WTC11 (cell line): ENCODE data around the gene CA11. TPM values are rescaled to one million over a fixed set of nuclear protein-coding genes. Genes with fewer than 3 reads are reported as not detected.
A peak's percentile ranks its signal among the peaks of the same experiment; 100 is the strongest.

ENCODE experiments used
- ATAC-seq: fragments of 200-7000 bp; cut with Tn5 transposase; 2 replicates; pipeline ENCODE4 v1.10.0; 2021; ENCODE audit warnings: mild to moderate bottlenecking, moderate library complexity
- CTCF ChIA-PET: fragments of 300-600 bp; sonication (Branson Sonifier 250); formaldehyde crosslinking; loops from one replicate; lab custom pipeline; 2021; ENCODE audit warnings: antibody characterized with exemption; lab: Charles Lee
- POLR2A ChIA-PET: fragments of 350-600 bp; sonication (Branson Sonifier 250); formaldehyde crosslinking; loops from one replicate; lab custom pipeline; 2021; ENCODE audit warnings: antibody characterized with exemption; lab: Charles Lee
- DNase-seq: peaks from one replicate; pipeline ENCODE4 v3.0.0; 2021; ENCODE audit warnings: low spot score
- H3K27ac Mint-ChIP-seq: 2 replicates; pipeline ENCODE4 v1.8.0; 2021; ENCODE audit warnings: mixed read lengths
- H3K27me3 Mint-ChIP-seq: 2 replicates; pipeline ENCODE4 v1.8.0; 2021; ENCODE audit warnings: low read depth, mild to moderate bottlenecking, moderate library complexity, mixed read lengths
- H3K36me3 Mint-ChIP-seq: 2 replicates; pipeline ENCODE4 v1.8.0; 2021; ENCODE audit warnings: mixed read lengths
- H3K4me1 Mint-ChIP-seq: 2 replicates; pipeline ENCODE4 v1.8.0; 2022; ENCODE audit warnings: mixed read lengths
- H3K4me3 Mint-ChIP-seq: 2 replicates; pipeline ENCODE4 v1.8.0; 2021; ENCODE audit warnings: mild to moderate bottlenecking, moderate library complexity, mixed read lengths
- H3K9me3 Mint-ChIP-seq: 2 replicates; pipeline ENCODE4 v1.8.0; 2021; ENCODE audit warnings: mixed read lengths
- AFF4 ChIP-seq: sonication (generic); formaldehyde crosslinking; IDR thresholded peaks from 2 replicates; pipeline ENCODE4 v1.8.1; 2023; ENCODE audit warnings: mild to moderate bottlenecking, missing genetic modification reagents, borderline replicate concordance
- ATF3 ChIP-seq: sonication (generic); formaldehyde crosslinking; conservative IDR thresholded peaks from 2 replicates; pipeline ENCODE4 v1.8.1; 2022; ENCODE audit warnings: mild to moderate bottlenecking, missing genetic modification reagents
- EMX1 ChIP-seq: fragments of 250-450 bp; sonication (Bioruptor Pico); IDR thresholded peaks from 2 replicates; pipeline ENCODE4 v1.8.0; 2021; ENCODE audit warnings: mild to moderate bottlenecking
- FOXP1 ChIP-seq: sonication (generic); formaldehyde crosslinking; IDR thresholded peaks from 2 replicates; pipeline ENCODE4 v1.8.0; 2022; ENCODE audit warnings: missing genetic modification reagents, mild to moderate bottlenecking, moderate library complexity, borderline replicate concordance
- HMGA2 ChIP-seq: fragments of 250-450 bp; sonication (Bioruptor Pico); IDR thresholded peaks from 2 replicates; pipeline ENCODE4 v1.4.0; 2021; ENCODE audit warnings: mild to moderate bottlenecking, moderate library complexity
- HMGXB4 ChIP-seq: sonication (generic); formaldehyde crosslinking; IDR thresholded peaks from 2 replicates; pipeline ENCODE4 v1.8.1; 2023; ENCODE audit warnings: mild to moderate bottlenecking, moderate library complexity, missing genetic modification reagents
- IRF1 ChIP-seq: sonication (generic); formaldehyde crosslinking; IDR thresholded peaks from 2 replicates; pipeline ENCODE4 v1.8.0; 2023; ENCODE audit warnings: missing genetic modification reagents
- MAX ChIP-seq: sonication (generic); formaldehyde crosslinking; IDR thresholded peaks from 2 replicates; pipeline ENCODE4 v1.8.0; 2022; ENCODE audit warnings: mild to moderate bottlenecking, missing genetic modification reagents
- NFYB ChIP-seq: sonication (generic); formaldehyde crosslinking; conservative IDR thresholded peaks from 2 replicates; pipeline ENCODE4 v1.8.0; 2022; ENCODE audit warnings: low read depth, missing genetic modification reagents
- NR1H2 ChIP-seq: sonication (generic); formaldehyde crosslinking; IDR thresholded peaks from 2 replicates; pipeline ENCODE4 v1.9.0; 2021; ENCODE audit warnings: mild to moderate bottlenecking, moderate library complexity, missing genetic modification reagents
- NR3C1 ChIP-seq: sonication (generic); formaldehyde crosslinking; conservative IDR thresholded peaks from 2 replicates; pipeline ENCODE4 v1.8.1; 2023; ENCODE audit warnings: low read depth, mild to moderate bottlenecking, missing genetic modification reagents
- PRDM15 ChIP-seq: sonication (generic); formaldehyde crosslinking; IDR thresholded peaks from 2 replicates; pipeline ENCODE4 v1.8.0; 2022; ENCODE audit warnings: missing genetic modification reagents
- STAT6 ChIP-seq: sonication (generic); formaldehyde crosslinking; conservative IDR thresholded peaks from 2 replicates; pipeline ENCODE4 v1.8.1; 2023; ENCODE audit warnings: mild to moderate bottlenecking, low read depth, missing genetic modification reagents, moderate library complexity
- TCF7 ChIP-seq: sonication (generic); formaldehyde crosslinking; IDR thresholded peaks from 2 replicates; pipeline ENCODE4 v1.8.0; 2022; ENCODE audit warnings: mild to moderate bottlenecking, low read depth, missing genetic modification reagents, moderate library complexity
- ZNF416 ChIP-seq: fragments of 250-450 bp; sonication (Bioruptor Pico); IDR thresholded peaks from 2 replicates; pipeline ENCODE4 v1.9.0; 2021; ENCODE audit warnings: mild to moderate bottlenecking, inconsistent platforms
- ZNF423 ChIP-seq: fragments of 250-450 bp; sonication (Bioruptor Pico); IDR thresholded peaks from 2 replicates; pipeline ENCODE4 v2.1.2; 2022; ENCODE audit warnings: mild to moderate bottlenecking, moderate library complexity
- ZNF425 ChIP-seq: fragments of 250-450 bp; sonication (Bioruptor Pico); conservative IDR thresholded peaks from 2 replicates; pipeline ENCODE4 v1.9.0; 2021; ENCODE audit warnings: mild to moderate bottlenecking
- ZNF671 ChIP-seq: fragments of 250-450 bp; sonication (Bioruptor Pico); IDR thresholded peaks from 2 replicates; pipeline ENCODE4 v1.8.0; 2021; ENCODE audit warnings: mild to moderate bottlenecking
- total RNA-seq: library from RNA; stranded (reverse); gene quantifications from 3 replicates; pipeline ENCODE4 v1.2.3, GENCODE V29; 2021

The CA11 gene
- total RNA-seq, 1 experiment from 2014 or later, result 41.4 TPM

GRCh38 chr19:48660852-48661710 lies 15.1 kb upstream of the CA11 start:
- Mint-ChIP-seq H3K4me3 (no peak overlapping the region), H3K27ac (no peak overlapping the region), H3K9me3 (peaks cover 6% of the 10 kb centered on the region), H3K27me3 (peaks cover 23% of the 10 kb centered on the region), H3K36me3 (peaks cover 6% of the 10 kb centered on the region), H3K4me1 (peaks cover 8% of the 10 kb centered on the region)
- DNase-seq (peak; percentile 88), ATAC-seq (peak; percentile 82)
- TF ChIP-seq PRDM15 (CRISPR knock-in tag), result peak; percentile 38; the same call in 1 of the 2 replicates
- no peak for TF ChIP-seq NR1H2 (CRISPR knock-in tag)
- TF ChIP-seq MAX, result peak; percentile 81
- no peak for TF ChIP-seq AFF4
- peak; percentile 80 for TF ChIP-seq NFYB (CRISPR knock-in tag)
- TF ChIP-seq FOXP1 (CRISPR knock-in tag), result peak; percentile 68; the same call in 1 of the 2 replicates
- 0 out of 2 replicates have a peak, but pooled peaks have one; percentile 46 for TF ChIP-seq TCF7
- ChIA-PET POLR2A (no interaction called here), CTCF (interaction anchor here (0.5 to 0.8 kb wide), 2 partner anchors 13 to 15 kb away, joined by 3 read pairs; no protein-coding TSS in a partner anchor)

GRCh38 chr19:48659768-48660167 lies 13.8 kb upstream of the CA11 start:
- ATAC-seq, result no peak
- POLR2A ChIA-PET, result no interaction called here
- Mint-ChIP-seq H3K4me3 (no peak overlapping the region), H3K27me3 (peaks cover 23% of the 10 kb centered on the region), H3K4me1 (peaks cover 9% of the 10 kb centered on the region), H3K9me3 (peaks cover 6% of the 10 kb centered on the region), H3K27ac (no peak overlapping the region), H3K36me3 (peaks cover 6% of the 10 kb centered on the region)
- CTCF ChIA-PET, result no interaction called here
- no peak for DNase-seq
- TF ChIP-seq STAT6 (CRISPR knock-in tag) (no peak), IRF1 (CRISPR knock-in tag) (no peak), HMGA2 (CRISPR knock-in tag) (no peak), ATF3 (no peak), HMGXB4 (CRISPR knock-in tag) (no peak), ZNF425 (CRISPR knock-in tag) (no peak), ZNF671 (no peak), NR3C1 (CRISPR knock-in tag) (no peak), ZNF423 (CRISPR knock-in tag) (no peak), ZNF416 (no peak), TCF7 (no peak), EMX1 (no peak)
